Measurements from ENCODE around the gene GLT1D1.
"Not testable (repeated sequence)": the region's sequence is repeated elsewhere in the genome, so short reads cannot be mapped to it uniquely, and the experiment has no call there.

Gene GLT1D1

GRCh38 chr12:128852885-128853599, at the start of gene GLT1D1:
Gene GLT1D1 (plus strand): TSS chr12:128853478. CDS start chr12:128853582, 104 bp downstream.
- no peak for DNase-seq (ENCODE audit: low read depth)

- DNase-seq (ENCODE audit: low read depth): no peak
Observed at GRCh38 chr12:128803788-128804187, 49.5 kb upstream of the GLT1D1 start.

GRCh38 chr12:128804762-128805161, 48.5 kb upstream of the GLT1D1 start:
- DNase-seq (ENCODE audit: low read depth): no peak

- DNase-seq (ENCODE audit: low read depth): not testable (repeated sequence)
Observed at GRCh38 chr12:128805406-128805805, 47.9 kb upstream of the GLT1D1 start.

DNA sequence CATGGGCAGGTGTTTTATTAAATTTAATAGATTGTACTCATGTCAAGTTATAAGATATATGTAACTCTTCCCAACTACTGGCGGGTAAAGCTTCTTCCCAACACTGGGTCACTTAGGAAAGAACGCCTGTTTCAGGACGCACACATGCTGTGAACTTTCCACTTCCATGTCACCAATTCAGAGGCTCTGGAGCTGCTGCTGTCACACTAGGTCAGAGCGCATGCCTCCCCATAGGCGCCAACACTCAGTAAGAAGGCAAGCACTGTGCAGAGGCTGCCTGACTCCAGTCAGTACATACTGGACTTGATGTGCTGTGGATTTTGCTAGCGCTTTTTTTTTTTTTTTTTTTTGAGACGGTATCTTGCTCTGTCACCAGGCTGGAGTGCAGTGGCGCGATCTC, 46.7 kb upstream of the GLT1D1 start:
- DNase-seq (ENCODE audit: low read depth): no peak

GRCh38 chr12:128807161-128807724, 46.0 kb upstream of the GLT1D1 start:
- no peak for DNase-seq (ENCODE audit: low read depth)

DNA sequence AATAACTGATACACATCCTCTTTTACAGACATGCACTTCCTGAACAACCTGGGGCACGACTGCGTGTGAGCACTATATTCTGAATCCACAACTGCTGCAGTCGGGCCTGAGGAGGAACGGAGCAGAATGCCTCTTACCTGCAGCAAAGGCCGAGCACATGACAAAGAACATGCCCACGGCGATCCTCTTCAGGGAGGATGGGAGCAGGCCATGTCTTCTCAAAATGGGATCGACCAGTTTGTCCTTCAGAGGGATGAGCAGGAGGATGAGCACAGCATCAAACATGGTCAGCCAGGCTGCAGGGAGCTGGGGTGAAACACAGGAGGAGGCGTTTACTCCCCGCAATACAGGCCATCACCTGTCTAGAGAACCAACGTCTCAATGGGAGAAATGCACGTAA, 44.6 kb upstream of the GLT1D1 start:
- no peak for DNase-seq (ENCODE audit: low read depth)

- DNase-seq (ENCODE audit: low read depth): no peak
Observed at GRCh38 chr12:128810182-128811127, 42.8 kb upstream of the GLT1D1 start.

- DNase-seq (ENCODE audit: low read depth): no peak
Observed at GRCh38 chr12:128811806-128812205, 41.5 kb upstream of the GLT1D1 start.

DNA sequence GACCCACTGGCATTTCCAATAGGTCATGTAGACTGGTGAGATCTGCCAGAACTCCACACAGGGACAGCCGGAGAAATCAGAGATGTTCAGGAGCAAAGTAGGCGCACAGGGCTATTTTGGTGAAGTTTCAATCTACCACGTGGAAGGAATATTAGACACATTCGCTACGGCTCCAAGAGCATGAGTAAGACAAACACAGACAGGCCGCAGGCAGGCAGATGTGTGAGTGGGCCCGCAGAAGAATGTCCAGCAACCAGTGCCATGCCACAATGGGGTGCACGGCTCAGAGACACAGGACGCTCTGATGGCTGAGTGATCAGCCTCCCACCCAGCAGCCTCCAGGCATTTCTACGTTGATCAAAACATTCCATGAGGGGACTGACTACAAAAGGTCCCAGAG, 39.9 kb upstream of the GLT1D1 start:
- DNase-seq (ENCODE audit: low read depth): no peak

DNA sequence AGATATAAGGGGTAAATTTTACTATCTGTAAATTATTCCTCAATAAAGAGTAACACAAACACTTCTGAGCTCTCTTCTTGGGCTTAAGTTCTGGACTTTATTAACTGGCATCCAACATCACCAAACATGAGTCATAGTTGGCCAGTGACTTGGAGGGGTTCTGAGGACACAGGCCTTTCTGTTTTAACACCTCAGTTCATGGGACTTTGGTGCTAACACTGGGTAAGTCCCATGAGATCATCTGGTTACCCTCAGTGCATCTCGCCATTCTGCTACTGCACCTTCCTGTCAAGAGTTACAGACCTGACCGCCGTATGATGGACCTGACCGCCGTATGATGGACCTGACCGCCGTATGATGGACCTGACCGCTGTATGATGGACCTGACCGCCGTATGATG, 39.4 kb upstream of the GLT1D1 start:
- DNase-seq (ENCODE audit: low read depth): no peak

- DNase-seq (ENCODE audit: low read depth): no peak
Observed at GRCh38 chr12:128814411-128815261, 38.6 kb upstream of the GLT1D1 start.

- no peak for DNase-seq (ENCODE audit: low read depth)
Observed at GRCh38 chr12:128815779-128816642, 37.3 kb upstream of the GLT1D1 start.

DNA sequence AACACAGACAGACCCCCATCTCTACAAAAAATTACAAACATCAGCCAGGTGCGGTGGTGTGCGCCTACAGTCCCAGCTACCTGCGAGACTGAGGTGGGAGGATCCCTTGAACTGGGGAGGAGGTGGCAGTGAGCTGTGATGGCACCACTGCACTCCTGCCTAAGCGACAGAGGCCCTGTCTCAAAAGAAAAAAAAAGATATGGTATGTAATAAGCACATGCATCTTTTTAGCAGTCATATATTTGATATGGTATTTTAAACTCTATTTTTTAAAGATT, 36.7 kb upstream of the GLT1D1 start:
- no peak for DNase-seq (ENCODE audit: low read depth)

DNA sequence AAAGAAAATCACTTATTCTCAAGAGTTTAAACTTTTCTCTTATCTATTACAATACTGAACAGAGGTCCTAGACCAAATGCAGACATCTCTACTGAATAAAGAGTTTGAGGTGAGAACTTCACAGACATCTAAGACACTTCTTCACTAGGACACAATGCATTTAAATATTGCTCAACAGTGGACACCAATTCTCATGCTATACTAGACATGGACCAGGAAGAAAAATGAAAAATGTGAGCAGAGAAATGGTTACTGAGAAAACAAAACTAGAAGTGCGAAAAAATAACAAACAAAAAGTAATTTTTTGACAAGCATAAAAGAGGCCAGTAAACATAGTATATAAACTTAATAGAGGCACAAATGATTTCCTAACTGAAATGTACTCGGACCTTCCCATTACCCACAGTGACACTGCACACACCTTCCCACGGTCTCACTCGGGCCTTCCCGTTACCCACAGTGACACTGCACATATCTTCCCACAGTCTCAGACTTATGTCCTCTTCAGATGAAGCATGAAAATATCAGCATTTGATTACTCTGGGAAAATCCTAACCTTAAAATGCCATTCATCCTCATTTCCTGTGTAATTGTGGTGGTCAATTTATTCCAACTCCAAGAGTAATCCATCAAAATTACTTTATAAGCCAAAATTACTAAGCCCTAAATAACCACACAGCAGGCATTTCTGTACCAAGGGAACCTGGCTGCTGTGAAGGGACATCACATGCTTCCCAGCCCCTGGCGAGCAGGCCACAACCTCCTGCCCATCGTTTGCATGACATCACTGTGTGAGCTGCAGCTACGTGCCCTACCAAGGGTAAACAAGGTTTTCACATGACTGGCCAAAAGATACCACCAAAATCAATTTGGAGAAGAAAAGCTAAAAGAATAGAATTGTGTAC, 35.9 kb upstream of the GLT1D1 start:
- DNase-seq (ENCODE audit: low read depth): no peak

- DNase-seq (ENCODE audit: low read depth): no peak
Observed at GRCh38 chr12:128818065-128819022, 34.9 kb upstream of the GLT1D1 start.

GRCh38 chr12:128819293-128820144, 33.8 kb upstream of the GLT1D1 start:
- DNase-seq (ENCODE audit: low read depth): no peak

- no peak for DNase-seq (ENCODE audit: low read depth)
Observed at GRCh38 chr12:128820253-128820652, 33.0 kb upstream of the GLT1D1 start.
